ENCODE measurements around the gene TBC1D1. TPM values are rescaled to one million over a fixed set of nuclear protein-coding genes. Genes with fewer than 3 reads are reported as not detected.

Gene TBC1D1
- total and polyA plus RNA-seq, 2 experiments from 2014 or later: 53.9 to 151 TPM

DNA sequence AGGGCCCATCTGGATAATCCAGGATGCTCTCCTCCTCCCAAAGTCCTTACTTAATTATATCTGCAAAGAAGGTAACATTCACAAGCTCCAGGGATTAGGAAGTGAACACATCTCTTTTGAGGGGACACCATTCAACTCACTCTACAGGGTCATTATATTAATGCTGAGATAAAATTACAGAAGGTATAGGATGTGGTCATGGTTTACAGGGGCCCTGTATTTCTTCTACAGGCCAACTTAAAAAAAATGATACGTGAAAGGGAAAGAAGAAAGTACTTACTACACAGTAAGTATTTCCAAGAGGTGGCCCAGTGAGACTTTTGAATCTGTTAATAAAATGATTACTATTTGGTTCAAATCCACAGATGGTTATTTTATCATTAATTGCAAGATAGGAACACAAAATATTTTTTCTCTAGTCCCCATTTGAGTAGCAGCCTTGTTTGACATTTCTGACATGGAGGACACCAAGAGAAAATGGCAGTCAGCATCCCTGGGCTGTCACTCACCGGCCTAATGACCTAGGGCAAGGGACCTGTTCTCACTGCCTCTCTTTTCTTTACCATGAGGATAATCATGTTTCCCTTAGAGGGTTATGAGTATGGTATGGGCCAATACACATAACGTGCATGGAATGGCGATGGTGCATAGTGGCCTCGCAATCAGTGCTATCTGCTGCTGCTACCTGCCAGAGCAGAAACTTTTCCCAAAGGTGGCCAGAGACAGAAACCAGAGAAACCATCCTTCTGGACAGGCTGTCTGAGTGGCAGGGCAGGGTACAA lies 209.8 kb downstream of the TBC1D1 start:
- Histone ChIP-seq H4K20me1 (replicated peaks; ENCODE audit: insufficient read depth) (peaks cover 4% of the 10 kb centered on the region; the same call in 1 of the 2 replicates), H3K79me2 (replicated peaks; ENCODE audit: insufficient read depth) (no peaks in the 10 kb centered on the region), H3K4me3 (no peak overlapping the region), H3K27me3 (ENCODE audit: insufficient read depth) (no peaks in the 10 kb centered on the region), H3K9me2 (ENCODE audit: insufficient read depth) (no peaks in the 10 kb centered on the region), H3F3A (replicated peaks; ENCODE audit: low read depth) (no peaks in the 10 kb centered on the region), H3K36me3 (ENCODE audit: insufficient read depth) (peaks cover 15% of the 10 kb centered on the region), H3K27ac (ENCODE audit: low read depth) (no peak overlapping the region), H2AFZ (no peak overlapping the region), H3K4me2 (no peak overlapping the region), H3K4me1 (ENCODE audit: insufficient read depth) (no peaks in the 10 kb centered on the region)
- Mint-ChIP-seq H3K27ac (no peak overlapping the region), H3K36me3 (ENCODE audit: low read depth) (peaks cover 21% of the 10 kb centered on the region), H3K4me1 (peaks cover 2% of the 10 kb centered on the region; the same call in 2 of the 3 replicates), H3K9me3 (no peaks in the 10 kb centered on the region), H3K27me3 (ENCODE audit: insufficient read depth, low read depth, poor library complexity) (no peaks in the 10 kb centered on the region), H3K4me3 (no peak overlapping the region)
- TF ChIP-seq ZNF331 (CRISPR knock-in tag; IDR thresholded peaks at IDR 0.05; ENCODE audit: low read depth) (no peak), POLR2AphosphoS5 (IDR thresholded peaks at IDR 0.05; ENCODE audit: low read depth) (no peak), ZNF114 (CRISPR knock-in tag; IDR thresholded peaks at IDR 0.05) (no peak), REST (IDR thresholded peaks at IDR 0.05; ENCODE audit: unreplicated experiment) (no peak)
- DNase-seq (ENCODE audit: low spot score): no peak
- ATAC-seq: no peak

- H3K4me3 ChIP-seq: no peak overlapping the region
- no peaks in the 10 kb centered on the region for H3K4me1 ChIP-seq (ENCODE audit: insufficient read depth)
- DNase-seq (ENCODE audit: low spot score): no peak
- no peak overlapping the region for H3K4me2 ChIP-seq
- Mint-ChIP-seq H3K9me3 (no peaks in the 10 kb centered on the region), H3K27ac (no peak overlapping the region), H3K27me3 (ENCODE audit: insufficient read depth, low read depth, poor library complexity) (no peaks in the 10 kb centered on the region), H3K4me1 (peaks cover 6% of the 10 kb centered on the region; the same call in 2 of the 3 replicates), H3K4me3 (no peak overlapping the region), H3K36me3 (ENCODE audit: low read depth) (peaks cover 17% of the 10 kb centered on the region)
- TF ChIP-seq POLR2AphosphoS5 (IDR thresholded peaks at IDR 0.05; ENCODE audit: low read depth) (no peak), JUNB (IDR thresholded peaks at IDR 0.05; ENCODE audit: unreplicated experiment) (no peak), REST (IDR thresholded peaks at IDR 0.05; ENCODE audit: unreplicated experiment) (no peak)
- no peaks in the 10 kb centered on the region for H3F3A ChIP-seq (replicated peaks; ENCODE audit: low read depth)
- no peaks in the 10 kb centered on the region for H3K79me2 ChIP-seq (replicated peaks; ENCODE audit: insufficient read depth)
- no peak for ATAC-seq
- no peak overlapping the region for H2AFZ ChIP-seq
- H3K36me3 ChIP-seq (ENCODE audit: insufficient read depth): peaks cover 15% of the 10 kb centered on the region
- no peak overlapping the region for H3K27ac ChIP-seq (ENCODE audit: low read depth)
- no peaks in the 10 kb centered on the region for H3K9me2 ChIP-seq (ENCODE audit: insufficient read depth)
- no peaks in the 10 kb centered on the region for H3K27me3 ChIP-seq (ENCODE audit: insufficient read depth)
- peaks cover 4% of the 10 kb centered on the region; the same call in 1 of the 2 replicates for H4K20me1 ChIP-seq (replicated peaks; ENCODE audit: insufficient read depth)
Measured at GRCh38 chr4:38101563-38101962, 210.7 kb downstream of the TBC1D1 start.

Measured in GM23338 (cell line).